ENCODE data around the gene MAP3K7. TPM values are rescaled to one million over a fixed set of nuclear protein-coding genes. Genes with fewer than 3 reads are reported as not detected.
"Not testable (repeated sequence)": the region's sequence is repeated elsewhere in the genome, so short reads cannot be mapped to it uniquely, and the experiment has no call there.

Gene MAP3K7
- total RNA-seq, 6 donors from 2014 or later, result 13.9 to 36.7 (median 19.1) TPM

- Histone ChIP-seq H3K4me3 (no peak overlapping the region), H3K9me3 (no peaks in the 10 kb centered on the region), H3K27ac (no peak overlapping the region), H3K36me3 (peaks cover 0 to 13% (median 2%) of the 10 kb centered on the region in 4 donors), H3K27me3 (no peaks in the 10 kb centered on the region), H3K4me1 (peaks cover 0 to 7% (median 1%) of the 10 kb centered on the region in 4 donors)
- no peak for ATAC-seq (ENCODE audit: low FRiP score in 2 of 2)
- TF ChIP-seq, protein P1, sequence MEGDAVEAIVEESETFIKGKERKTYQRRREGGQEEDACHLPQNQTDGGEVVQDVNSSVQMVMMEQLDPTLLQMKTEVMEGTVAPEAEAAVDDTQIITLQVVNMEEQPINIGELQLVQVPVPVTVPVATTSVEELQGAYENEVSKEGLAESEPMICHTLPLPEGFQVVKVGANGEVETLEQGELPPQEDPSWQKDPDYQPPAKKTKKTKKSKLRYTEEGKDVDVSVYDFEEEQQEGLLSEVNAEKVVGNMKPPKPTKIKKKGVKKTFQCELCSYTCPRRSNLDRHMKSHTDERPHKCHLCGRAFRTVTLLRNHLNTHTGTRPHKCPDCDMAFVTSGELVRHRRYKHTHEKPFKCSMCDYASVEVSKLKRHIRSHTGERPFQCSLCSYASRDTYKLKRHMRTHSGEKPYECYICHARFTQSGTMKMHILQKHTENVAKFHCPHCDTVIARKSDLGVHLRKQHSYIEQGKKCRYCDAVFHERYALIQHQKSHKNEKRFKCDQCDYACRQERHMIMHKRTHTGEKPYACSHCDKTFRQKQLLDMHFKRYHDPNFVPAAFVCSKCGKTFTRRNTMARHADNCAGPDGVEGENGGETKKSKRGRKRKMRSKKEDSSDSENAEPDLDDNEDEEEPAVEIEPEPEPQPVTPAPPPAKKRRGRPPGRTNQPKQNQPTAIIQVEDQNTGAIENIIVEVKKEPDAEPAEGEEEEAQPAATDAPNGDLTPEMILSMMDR (IDR thresholded peaks at IDR 0.05), result no peak
- TF ChIP-seq POLR2A (IDR thresholded peaks at IDR 0.05) (no peak), EP300 (IDR thresholded peaks at IDR 0.05) (no peak)
- no peak for DNase-seq
- 72 to 78% methylated on average over 3 of the region's 3 CpGs for WGBS, 2 donors
Observed at GRCh38 chr6:90575267-90575666, 11.6 kb downstream of the MAP3K7 start.

- ATAC-seq (ENCODE audit: low FRiP score in 2 of 2), result no peak
- WGBS, 2 donors, result 62 to 80% methylated on average over 2 of the region's 2 CpGs
- Histone ChIP-seq H3K27me3 (no peaks in the 10 kb centered on the region), H3K27ac (no peak overlapping the region), H3K4me3 (no peak overlapping the region), H3K4me1 (peaks cover 0 to 7% (median 0%) of the 10 kb centered on the region in 4 donors), H3K9me3 (no peaks in the 10 kb centered on the region), H3K36me3 (peaks cover 0 to 13% (median 3%) of the 10 kb centered on the region in 4 donors)
- no peak for DNase-seq
- TF ChIP-seq POLR2A (IDR thresholded peaks at IDR 0.05) (no peak), EP300 (IDR thresholded peaks at IDR 0.05) (no peak), POLR2AphosphoS5 (IDR thresholded peaks at IDR 0.05) (no peak)
- TF ChIP-seq, protein P1 (IDR thresholded peaks at IDR 0.05), result no peak
Observed at GRCh38 chr6:90574610-90575009, 12.3 kb downstream of the MAP3K7 start.

DNA sequence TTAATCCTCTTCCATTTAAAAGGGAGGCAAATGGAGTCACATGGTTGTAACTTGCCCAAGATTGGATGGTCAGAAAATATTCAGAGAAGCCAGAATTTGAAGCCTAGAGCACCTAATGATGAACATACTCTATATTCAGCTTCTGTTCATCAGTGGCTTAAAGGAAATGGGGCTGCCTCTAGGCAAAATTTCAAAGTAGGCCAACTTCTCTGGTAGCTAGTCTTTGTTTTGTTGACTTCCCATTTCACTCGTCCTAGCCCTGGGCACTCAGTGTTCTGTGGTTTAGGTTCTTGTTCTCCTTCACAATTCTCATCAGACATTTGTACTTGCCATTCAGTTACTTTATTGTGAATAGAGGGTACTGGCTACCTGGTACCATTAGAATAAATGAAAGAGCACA lies 13.2 kb downstream of the MAP3K7 start:
- Histone ChIP-seq H3K36me3 (peaks cover 0 to 13% (median 3%) of the 10 kb centered on the region in 4 donors), H3K27me3 (no peaks in the 10 kb centered on the region), H3K4me3 (no peak overlapping the region), H3K4me1 (peaks cover 0 to 7% (median 0%) of the 10 kb centered on the region in 4 donors), H3K27ac (no peak overlapping the region), H3K9me3 (no peaks in the 10 kb centered on the region)
- TF ChIP-seq POLR2A (IDR thresholded peaks at IDR 0.05), result no peak
- TF ChIP-seq, protein P1 (IDR thresholded peaks at IDR 0.05), result no peak
- TF ChIP-seq POLR2AphosphoS5 (IDR thresholded peaks at IDR 0.05), result no peak
- no peak for TF ChIP-seq EP300 (IDR thresholded peaks at IDR 0.05)
- ATAC-seq (ENCODE audit: low FRiP score in 2 of 2) (no peak), DNase-seq (no peak)
- WGBS, 2 donors, result 38 to 65% methylated on average over 1 of the region's 1 CpG

DNA sequence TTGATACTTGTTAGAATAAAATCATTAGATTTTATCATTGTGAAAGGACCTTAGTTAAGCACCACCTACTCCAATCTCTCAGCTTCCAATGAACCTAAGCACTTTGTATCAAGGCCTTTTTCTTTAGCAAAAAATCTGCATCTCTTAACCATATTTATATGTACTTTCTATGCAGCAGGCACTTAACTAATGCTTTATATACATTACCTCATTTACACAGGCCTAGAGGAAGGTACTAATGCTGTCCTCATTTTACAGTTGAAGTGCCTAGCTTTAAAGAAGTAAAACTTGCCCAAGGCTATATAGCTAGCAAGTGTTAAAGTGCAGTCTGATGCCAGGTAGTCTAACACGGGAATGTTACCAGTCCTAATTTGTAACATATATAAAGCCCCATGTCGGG lies 14.0 kb downstream of the MAP3K7 start:
- 86 to 92% methylated on average over 2 of the region's 2 CpGs for WGBS, 2 donors

GRCh38 chr6:90569223-90569622 lies 17.6 kb downstream of the MAP3K7 start:
- no peak for DNase-seq
- TF ChIP-seq, protein P1 (IDR thresholded peaks at IDR 0.05), result no peak
- no peak for TF ChIP-seq POLR2A (IDR thresholded peaks at IDR 0.05)
- no peak for TF ChIP-seq POLR2AphosphoS5 (IDR thresholded peaks at IDR 0.05)
- no peak for TF ChIP-seq EP300 (IDR thresholded peaks at IDR 0.05)

More for the DNA sequence above, 14.0 kb downstream of the MAP3K7 start:
- Histone ChIP-seq H3K27ac (no peak overlapping the region), H3K4me1 (peaks cover 0 to 7% (median 0%) of the 10 kb centered on the region in 4 donors), H3K36me3 (peaks cover 0 to 12% (median 1%) of the 10 kb centered on the region in 4 donors), H3K9me3 (no peaks in the 10 kb centered on the region), H3K4me3 (no peak overlapping the region), H3K27me3 (no peaks in the 10 kb centered on the region)
- no peak for DNase-seq
- ATAC-seq (ENCODE audit: low FRiP score in 2 of 2), result no peak
- TF ChIP-seq, protein P1 (IDR thresholded peaks at IDR 0.05), result no peak
- no peak for TF ChIP-seq POLR2AphosphoS5 (IDR thresholded peaks at IDR 0.05)
- TF ChIP-seq POLR2A (IDR thresholded peaks at IDR 0.05), result no peak
- TF ChIP-seq EP300 (IDR thresholded peaks at IDR 0.05), result no peak

GRCh38 chr6:90567682-90568081 lies 19.2 kb downstream of the MAP3K7 start:
- peaks cover 0 to 11% (median 4%) of the 10 kb centered on the region in 4 donors for H3K36me3 ChIP-seq
- H3K4me3 ChIP-seq; H3K9me3 ChIP-seq; H3K27me3 ChIP-seq; H3K27ac ChIP-seq; H3K4me1 ChIP-seq; DNase-seq; ATAC-seq (ENCODE audit: low FRiP score in 2 of 2): not testable (repeated sequence)
- WGBS, 2 donors, result 92 to 100% methylated on average over 1 of the region's 1 CpG

More at GRCh38 chr6:90569223-90569622, 17.6 kb downstream of the MAP3K7 start:
- Histone ChIP-seq H3K27ac (no peak overlapping the region), H3K36me3 (peaks cover 0 to 6% (median 1%) of the 10 kb centered on the region in 4 donors), H3K4me3 (no peak overlapping the region), H3K27me3 (no peaks in the 10 kb centered on the region), H3K9me3 (no peaks in the 10 kb centered on the region), H3K4me1 (no peaks in the 10 kb centered on the region)
- ATAC-seq (ENCODE audit: low FRiP score in 2 of 2), result no peak

DNA sequence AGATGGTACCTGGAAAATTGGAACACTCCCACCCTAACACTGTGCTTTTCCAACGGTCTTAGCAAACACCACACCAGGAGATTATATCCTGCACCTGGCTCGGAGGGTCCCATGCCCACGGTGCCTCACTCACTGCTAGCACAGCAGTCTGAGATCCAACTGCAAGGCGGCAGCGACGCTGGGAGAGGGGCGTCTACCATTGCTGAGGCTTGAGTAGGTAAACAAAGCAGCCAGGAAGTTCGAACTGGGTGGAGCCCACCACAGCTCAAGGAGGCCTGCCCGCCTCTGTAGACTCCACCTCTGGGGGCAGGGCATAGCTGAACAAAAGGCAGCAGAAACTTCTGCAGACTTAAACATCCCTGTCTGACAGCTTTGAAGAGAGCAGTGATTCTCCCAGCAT lies 24.5 kb downstream of the MAP3K7 start:
- H3K9me3 ChIP-seq; H3K27ac ChIP-seq; ATAC-seq (ENCODE audit: low FRiP score in 2 of 2); H3K27me3 ChIP-seq; H3K4me1 ChIP-seq; H3K4me3 ChIP-seq: not testable (repeated sequence)
- peak in 1 of 2 donors; percentile 20 for DNase-seq
- WGBS, 2 donors, result 93 to 94% methylated on average over 6 to 9 of the region's 9 CpGs
- peaks cover 15 to 47% (median 26%) of the 10 kb centered on the region in 4 donors for H3K36me3 ChIP-seq

All from upper lobe of left lung (tissue), 6 donors.